SK-N-SH treated with all-trans-retinoic acid at 6 μM for 48 hours (cell line): ENCODE results near the gene CAPN8.

Experiments
- ATAC-seq: fragments of 200-7000 bp; cut with Tn5 transposase; 3 replicates; pipeline ENCODE4 v1.9.1; 2020; ENCODE audit warnings: mild to moderate bottlenecking, moderate library complexity
- ARNTL ChIP-seq: fragments of 450-650 bp; formaldehyde crosslinking; IDR thresholded peaks from 2 replicates; pipeline ENCODE4 v1.5.0; 2020; ENCODE audit warnings: low read depth, mild to moderate bottlenecking, moderate library complexity, borderline replicate concordance
- BACH2 ChIP-seq: fragments of 250-450 bp; sonication (Bioruptor Pico); IDR thresholded peaks from 2 replicates; pipeline ENCODE4 v1.9.0; 2021; ENCODE audit warnings: mild to moderate bottlenecking, borderline replicate concordance
- CSDC2 ChIP-seq: fragments of 250-450 bp; sonication (Bioruptor Pico); IDR thresholded peaks from 2 replicates; pipeline ENCODE4 v1.5.0; 2020; ENCODE audit warnings: mild to moderate bottlenecking, moderate library complexity
- ESRRG ChIP-seq: fragments of 250-450 bp; sonication (Bioruptor Pico); IDR thresholded peaks from 2 replicates; pipeline ENCODE4 v1.6.1; 2021; ENCODE audit warnings: mild to moderate bottlenecking
- GLIS3 ChIP-seq: fragments of 250-450 bp; sonication (Bioruptor Pico); IDR thresholded peaks from 2 replicates; pipeline ENCODE4 v1.5.0; 2020; ENCODE audit warnings: mild to moderate bottlenecking, moderate library complexity
- ISL1 ChIP-seq: fragments of 250-450 bp; sonication (Bioruptor Pico); IDR thresholded peaks from 2 replicates; pipeline ENCODE4 v2.1.2; 2022; ENCODE audit warnings: mild to moderate bottlenecking, moderate library complexity
- OSR1 ChIP-seq: fragments of 250-450 bp; sonication (Bioruptor Pico); IDR thresholded peaks from 2 replicates; pipeline ENCODE4 v1.8.0; 2022; ENCODE audit warnings: moderate library complexity, mild to moderate bottlenecking, inconsistent platforms
- PPARA ChIP-seq: fragments of 250-450 bp; sonication (Bioruptor Pico); IDR thresholded peaks from 2 replicates; pipeline ENCODE4 v1.5.0; 2020; ENCODE audit warnings: mild to moderate bottlenecking, borderline replicate concordance
- RARB ChIP-seq: fragments of 250-450 bp; sonication (Bioruptor Pico); IDR thresholded peaks from 2 replicates; pipeline ENCODE4 v1.8.0; 2021; ENCODE audit warnings: mild to moderate bottlenecking, moderate library complexity
- SNAI2 ChIP-seq: fragments of 250-450 bp; sonication (Bioruptor Pico); IDR thresholded peaks from 2 replicates; pipeline ENCODE4 v1.5.0; 2020; ENCODE audit warnings: mild to moderate bottlenecking, moderate library complexity
- TCF4 ChIP-seq: fragments of 250-450 bp; sonication (Bioruptor Pico); IDR thresholded peaks from 2 replicates; pipeline ENCODE4 v1.8.0; 2021; ENCODE audit warnings: mild to moderate bottlenecking, moderate library complexity, borderline replicate concordance
- ZC3H10 ChIP-seq: fragments of 250-450 bp; sonication (Bioruptor Pico); IDR thresholded peaks from 2 replicates; pipeline ENCODE4 v1.5.1; 2021; ENCODE audit warnings: mild to moderate bottlenecking, moderate library complexity
- ZFP3 ChIP-seq: fragments of 250-450 bp; sonication (Bioruptor Pico); IDR thresholded peaks from 2 replicates; pipeline ENCODE4 v1.5.0; 2020; ENCODE audit warnings: mild to moderate bottlenecking, moderate library complexity
- ZFP30 ChIP-seq: fragments of 450-650 bp; formaldehyde crosslinking; IDR thresholded peaks from 2 replicates; pipeline ENCODE4 v1.5.0; 2022; ENCODE audit warnings: mild to moderate bottlenecking, moderate library complexity
- ZNF70 ChIP-seq: fragments of 450-650 bp; formaldehyde crosslinking; IDR thresholded peaks from 2 replicates; pipeline ENCODE4 v1.5.0; 2020; ENCODE audit warnings: mild to moderate bottlenecking, moderate library complexity
- TF ChIP-seq, protein P1 (sequence below): fragments of 250-450 bp; sonication (Bioruptor Pico); IDR thresholded peaks from 2 replicates; pipeline ENCODE4 v1.8.0; 2020; ENCODE audit warnings: mild to moderate bottlenecking, moderate library complexity, borderline replicate concordance
- TF ChIP-seq, protein P2 (sequence below): fragments of 250-450 bp; sonication (Bioruptor Pico); IDR thresholded peaks from 2 replicates; pipeline ENCODE4 v1.8.0; 2021; ENCODE audit warnings: low read depth, mild to moderate bottlenecking, moderate library complexity, borderline replicate concordance
- TF ChIP-seq, protein P3 (sequence below): fragments of 250-450 bp; sonication (Bioruptor Pico); IDR thresholded peaks from 2 replicates; pipeline ENCODE4 v1.5.1; 2021; ENCODE audit warnings: mild to moderate bottlenecking, moderate library complexity
- TF ChIP-seq, protein P4 (sequence below): fragments of 250-450 bp; sonication (Bioruptor Pico); IDR thresholded peaks from 2 replicates; pipeline ENCODE4 v1.5.0; 2020; ENCODE audit warnings: mild to moderate bottlenecking, moderate library complexity

Gene CAPN8

DNA sequence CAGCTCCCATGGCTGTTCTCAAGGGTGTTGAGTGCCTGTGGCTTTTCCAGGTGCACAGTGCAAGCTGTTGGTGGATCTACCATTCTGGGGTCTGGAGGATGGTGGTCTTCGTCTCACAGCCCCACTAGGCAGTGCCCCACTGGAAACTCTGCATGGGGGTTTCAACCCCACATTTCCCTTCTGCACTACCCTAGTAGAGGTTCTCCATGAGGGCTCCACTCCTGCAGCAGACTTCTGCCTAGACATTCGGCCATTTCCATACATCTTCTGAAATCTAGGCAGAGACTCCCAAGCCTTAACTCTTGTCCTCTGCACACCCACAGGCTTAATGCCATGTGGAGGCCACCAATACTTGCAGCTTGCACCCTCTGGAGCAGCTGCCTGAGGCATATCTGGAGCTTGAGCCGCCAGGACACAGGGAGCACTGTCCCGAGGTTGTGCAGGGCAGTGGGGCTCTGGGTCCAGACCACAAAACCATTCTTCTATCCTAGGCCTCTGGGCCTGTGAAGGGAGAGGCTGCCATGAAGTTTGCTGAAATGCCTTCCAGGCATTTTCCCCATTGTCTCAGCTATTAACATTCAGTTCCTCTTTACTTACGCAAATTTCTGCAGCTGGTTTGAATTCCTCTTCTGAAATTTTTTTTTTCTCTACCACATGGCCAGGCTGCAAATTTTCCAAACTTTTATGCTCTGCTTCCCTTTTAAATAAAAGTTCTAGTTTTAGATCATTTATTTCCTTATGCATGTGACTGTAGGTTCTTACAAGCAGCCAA is 8.8 kb upstream of the CAPN8 start:
- no peak for ATAC-seq
- no peak for TF ChIP-seq ESRRG (CRISPR knock-in tag)
- TF ChIP-seq TCF4 (CRISPR knock-in tag): no peak

DNA sequence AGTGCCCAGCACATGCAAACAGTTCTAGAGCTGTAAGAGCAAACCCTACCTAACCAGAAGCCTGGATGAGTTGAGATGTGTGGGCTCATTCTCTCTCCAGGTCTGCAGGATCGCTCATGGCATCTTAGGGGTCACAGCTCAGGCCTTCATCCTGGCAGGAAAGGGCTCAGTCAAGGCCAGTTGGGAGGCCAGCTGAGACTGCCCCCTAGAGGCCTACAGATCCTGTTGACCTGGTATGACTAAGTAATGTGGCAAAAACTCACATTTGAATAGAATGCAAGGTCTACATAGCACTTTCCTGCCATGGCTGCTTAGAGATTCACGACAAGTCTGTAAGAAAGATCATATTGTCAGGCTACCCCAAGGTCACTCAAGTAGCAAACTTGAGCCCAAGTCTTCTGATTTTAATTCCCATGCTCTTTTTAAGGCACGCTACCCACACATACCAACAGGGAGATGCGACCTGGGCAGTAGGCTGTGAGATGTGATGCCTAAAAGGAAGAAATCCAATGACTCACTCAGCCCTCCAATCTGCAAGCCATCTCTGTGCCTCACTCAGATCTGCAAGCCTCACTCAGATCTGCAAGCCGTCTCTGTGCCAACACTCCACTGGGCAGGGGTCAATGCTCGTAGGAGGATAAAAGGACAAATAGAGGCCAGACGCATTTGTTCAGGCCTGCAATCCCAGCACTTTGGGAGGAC is 5.1 kb upstream of the CAPN8 start:
- TF ChIP-seq, protein P1, sequence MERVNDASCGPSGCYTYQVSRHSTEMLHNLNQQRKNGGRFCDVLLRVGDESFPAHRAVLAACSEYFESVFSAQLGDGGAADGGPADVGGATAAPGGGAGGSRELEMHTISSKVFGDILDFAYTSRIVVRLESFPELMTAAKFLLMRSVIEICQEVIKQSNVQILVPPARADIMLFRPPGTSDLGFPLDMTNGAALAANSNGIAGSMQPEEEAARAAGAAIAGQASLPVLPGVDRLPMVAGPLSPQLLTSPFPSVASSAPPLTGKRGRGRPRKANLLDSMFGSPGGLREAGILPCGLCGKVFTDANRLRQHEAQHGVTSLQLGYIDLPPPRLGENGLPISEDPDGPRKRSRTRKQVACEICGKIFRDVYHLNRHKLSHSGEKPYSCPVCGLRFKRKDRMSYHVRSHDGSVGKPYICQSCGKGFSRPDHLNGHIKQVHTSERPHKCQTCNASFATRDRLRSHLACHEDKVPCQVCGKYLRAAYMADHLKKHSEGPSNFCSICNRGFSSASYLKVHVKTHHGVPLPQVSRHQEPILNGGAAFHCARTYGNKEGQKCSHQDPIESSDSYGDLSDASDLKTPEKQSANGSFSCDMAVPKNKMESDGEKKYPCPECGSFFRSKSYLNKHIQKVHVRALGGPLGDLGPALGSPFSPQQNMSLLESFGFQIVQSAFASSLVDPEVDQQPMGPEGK: no peak
- TF ChIP-seq PPARA (no peak), GLIS3 (no peak), ZFP30 (CRISPR knock-in tag) (no peak)
- peak; percentile 89 for ATAC-seq

DNA sequence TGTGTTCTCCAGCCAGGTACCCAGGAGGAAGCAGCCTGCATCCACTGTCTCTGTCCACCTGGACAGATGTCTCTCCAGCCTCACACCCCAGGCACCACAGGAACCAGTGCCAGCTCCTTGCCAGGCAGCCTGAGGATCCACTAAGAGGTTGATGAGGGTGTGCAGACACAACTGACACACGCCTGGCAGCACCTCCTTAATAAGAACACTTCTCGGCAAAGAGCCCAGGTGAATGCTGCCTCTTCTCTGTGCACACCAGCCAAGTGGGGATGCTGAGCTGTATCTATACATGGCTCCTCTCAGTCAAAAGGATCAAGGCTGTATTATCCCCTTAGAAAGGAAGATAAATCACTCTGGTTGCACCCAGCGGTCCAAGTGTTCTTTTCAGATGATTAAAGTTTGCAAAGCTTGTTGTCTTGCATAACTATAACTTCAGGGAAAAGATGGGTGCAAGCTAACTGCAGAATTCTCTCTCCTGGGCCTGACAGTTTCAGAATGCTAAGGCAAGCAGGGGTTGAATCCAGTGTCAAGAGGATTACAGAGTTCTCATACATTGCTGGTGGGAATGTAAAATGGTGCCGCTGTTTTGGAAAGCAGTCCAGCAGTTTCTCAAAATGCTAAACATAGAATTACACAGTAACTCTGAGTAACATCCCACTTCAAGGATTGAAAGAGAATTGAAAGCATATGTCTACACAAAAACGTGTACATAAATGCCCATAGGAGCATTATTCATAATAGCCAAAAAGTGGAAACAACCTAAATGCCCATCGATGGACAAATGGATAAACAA is 3.7 kb upstream of the CAPN8 start:
- TF ChIP-seq GLIS3: no peak
- TF ChIP-seq, protein P2, sequence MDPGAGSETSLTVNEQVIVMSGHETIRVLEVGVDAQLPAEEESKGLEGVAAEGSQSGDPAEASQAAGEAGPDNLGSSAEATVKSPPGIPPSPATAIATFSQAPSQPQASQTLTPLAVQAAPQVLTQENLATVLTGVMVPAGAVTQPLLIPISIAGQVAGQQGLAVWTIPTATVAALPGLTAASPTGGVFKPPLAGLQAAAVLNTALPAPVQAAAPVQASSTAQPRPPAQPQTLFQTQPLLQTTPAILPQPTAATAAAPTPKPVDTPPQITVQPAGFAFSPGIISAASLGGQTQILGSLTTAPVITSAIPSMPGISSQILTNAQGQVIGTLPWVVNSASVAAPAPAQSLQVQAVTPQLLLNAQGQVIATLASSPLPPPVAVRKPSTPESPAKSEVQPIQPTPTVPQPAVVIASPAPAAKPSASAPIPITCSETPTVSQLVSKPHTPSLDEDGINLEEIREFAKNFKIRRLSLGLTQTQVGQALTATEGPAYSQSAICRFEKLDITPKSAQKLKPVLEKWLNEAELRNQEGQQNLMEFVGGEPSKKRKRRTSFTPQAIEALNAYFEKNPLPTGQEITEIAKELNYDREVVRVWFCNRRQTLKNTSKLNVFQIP (CRISPR knock-in tag): no peak
- TF ChIP-seq ISL1 (CRISPR knock-in tag): no peak
- no peak for TF ChIP-seq ZC3H10 (CRISPR knock-in tag)
- no peak for TF ChIP-seq TCF4 (CRISPR knock-in tag)
- no peak for TF ChIP-seq RARB
- TF ChIP-seq SNAI2: no peak
- no peak for TF ChIP-seq PPARA
- TF ChIP-seq CSDC2 (CRISPR knock-in tag): no peak
- no peak for TF ChIP-seq ZFP30 (CRISPR knock-in tag)
- no peak for TF ChIP-seq OSR1 (CRISPR knock-in tag)
- TF ChIP-seq ARNTL (CRISPR knock-in tag): no peak
- no peak for TF ChIP-seq BACH2 (CRISPR knock-in tag)
- TF ChIP-seq, protein P1: no peak
- TF ChIP-seq ZFP3 (CRISPR knock-in tag): no peak
- TF ChIP-seq, protein P3, sequence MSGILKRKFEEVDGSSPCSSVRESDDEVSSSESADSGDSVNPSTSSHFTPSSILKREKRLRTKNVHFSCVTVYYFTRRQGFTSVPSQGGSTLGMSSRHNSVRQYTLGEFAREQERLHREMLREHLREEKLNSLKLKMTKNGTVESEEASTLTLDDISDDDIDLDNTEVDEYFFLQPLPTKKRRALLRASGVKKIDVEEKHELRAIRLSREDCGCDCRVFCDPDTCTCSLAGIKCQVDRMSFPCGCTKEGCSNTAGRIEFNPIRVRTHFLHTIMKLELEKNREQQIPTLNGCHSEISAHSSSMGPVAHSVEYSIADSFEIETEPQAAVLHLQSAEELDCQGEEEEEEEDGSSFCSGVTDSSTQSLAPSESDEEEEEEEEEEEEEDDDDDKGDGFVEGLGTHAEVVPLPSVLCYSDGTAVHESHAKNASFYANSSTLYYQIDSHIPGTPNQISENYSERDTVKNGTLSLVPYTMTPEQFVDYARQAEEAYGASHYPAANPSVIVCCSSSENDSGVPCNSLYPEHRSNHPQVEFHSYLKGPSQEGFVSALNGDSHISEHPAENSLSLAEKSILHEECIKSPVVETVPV (CRISPR knock-in tag): no peak
- TF ChIP-seq, protein P4, sequence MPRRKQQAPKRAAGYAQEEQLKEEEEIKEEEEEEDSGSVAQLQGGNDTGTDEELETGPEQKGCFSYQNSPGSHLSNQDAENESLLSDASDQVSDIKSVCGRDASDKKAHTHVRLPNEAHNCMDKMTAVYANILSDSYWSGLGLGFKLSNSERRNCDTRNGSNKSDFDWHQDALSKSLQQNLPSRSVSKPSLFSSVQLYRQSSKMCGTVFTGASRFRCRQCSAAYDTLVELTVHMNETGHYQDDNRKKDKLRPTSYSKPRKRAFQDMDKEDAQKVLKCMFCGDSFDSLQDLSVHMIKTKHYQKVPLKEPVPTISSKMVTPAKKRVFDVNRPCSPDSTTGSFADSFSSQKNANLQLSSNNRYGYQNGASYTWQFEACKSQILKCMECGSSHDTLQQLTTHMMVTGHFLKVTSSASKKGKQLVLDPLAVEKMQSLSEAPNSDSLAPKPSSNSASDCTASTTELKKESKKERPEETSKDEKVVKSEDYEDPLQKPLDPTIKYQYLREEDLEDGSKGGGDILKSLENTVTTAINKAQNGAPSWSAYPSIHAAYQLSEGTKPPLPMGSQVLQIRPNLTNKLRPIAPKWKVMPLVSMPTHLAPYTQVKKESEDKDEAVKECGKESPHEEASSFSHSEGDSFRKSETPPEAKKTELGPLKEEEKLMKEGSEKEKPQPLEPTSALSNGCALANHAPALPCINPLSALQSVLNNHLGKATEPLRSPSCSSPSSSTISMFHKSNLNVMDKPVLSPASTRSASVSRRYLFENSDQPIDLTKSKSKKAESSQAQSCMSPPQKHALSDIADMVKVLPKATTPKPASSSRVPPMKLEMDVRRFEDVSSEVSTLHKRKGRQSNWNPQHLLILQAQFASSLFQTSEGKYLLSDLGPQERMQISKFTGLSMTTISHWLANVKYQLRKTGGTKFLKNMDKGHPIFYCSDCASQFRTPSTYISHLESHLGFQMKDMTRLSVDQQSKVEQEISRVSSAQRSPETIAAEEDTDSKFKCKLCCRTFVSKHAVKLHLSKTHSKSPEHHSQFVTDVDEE (CRISPR knock-in tag): no peak
- TF ChIP-seq ZNF70 (CRISPR knock-in tag): no peak
- ATAC-seq: no peak
